ENCODE data around the gene DDX42.
A peak's percentile ranks its signal among the peaks of the same experiment; 100 is the strongest.

Gene DDX42

DNA sequence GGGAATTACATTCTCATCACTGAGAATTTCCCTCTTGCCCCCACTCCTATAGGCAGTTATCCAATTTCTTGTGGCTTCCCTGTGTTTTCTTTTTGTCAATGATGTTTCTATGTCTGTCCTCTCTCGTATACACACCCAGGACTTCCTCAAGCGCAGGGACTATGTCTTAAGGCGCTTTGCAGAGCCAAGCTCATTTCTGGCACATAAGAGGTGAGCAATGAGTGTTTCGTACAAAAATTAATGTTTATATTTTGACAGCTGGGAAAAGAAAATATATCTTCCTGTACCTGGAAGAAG, 947 bp downstream of the DDX42 start:
- in situ Hi-C loops (cut with HindIII; ENCODE audit: low sequenced_read_pairs): no loop called here
- DNase-seq (ENCODE audit: low read depth): no peak
- TF ChIP-seq, protein P1, sequence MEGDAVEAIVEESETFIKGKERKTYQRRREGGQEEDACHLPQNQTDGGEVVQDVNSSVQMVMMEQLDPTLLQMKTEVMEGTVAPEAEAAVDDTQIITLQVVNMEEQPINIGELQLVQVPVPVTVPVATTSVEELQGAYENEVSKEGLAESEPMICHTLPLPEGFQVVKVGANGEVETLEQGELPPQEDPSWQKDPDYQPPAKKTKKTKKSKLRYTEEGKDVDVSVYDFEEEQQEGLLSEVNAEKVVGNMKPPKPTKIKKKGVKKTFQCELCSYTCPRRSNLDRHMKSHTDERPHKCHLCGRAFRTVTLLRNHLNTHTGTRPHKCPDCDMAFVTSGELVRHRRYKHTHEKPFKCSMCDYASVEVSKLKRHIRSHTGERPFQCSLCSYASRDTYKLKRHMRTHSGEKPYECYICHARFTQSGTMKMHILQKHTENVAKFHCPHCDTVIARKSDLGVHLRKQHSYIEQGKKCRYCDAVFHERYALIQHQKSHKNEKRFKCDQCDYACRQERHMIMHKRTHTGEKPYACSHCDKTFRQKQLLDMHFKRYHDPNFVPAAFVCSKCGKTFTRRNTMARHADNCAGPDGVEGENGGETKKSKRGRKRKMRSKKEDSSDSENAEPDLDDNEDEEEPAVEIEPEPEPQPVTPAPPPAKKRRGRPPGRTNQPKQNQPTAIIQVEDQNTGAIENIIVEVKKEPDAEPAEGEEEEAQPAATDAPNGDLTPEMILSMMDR (IDR thresholded peaks at IDR 0.05; ENCODE audit: low read depth, low read length, missing control alignments): no peak

GRCh38 chr17:63775420-63775819, 1.4 kb downstream of the DDX42 start:
- in situ Hi-C loops (cut with HindIII; ENCODE audit: low sequenced_read_pairs): no loop called here
- H3K4me3 ChIP-seq (ENCODE audit: low read depth, low read length): peak overlapping the region; percentile 82
- TF ChIP-seq, protein P1 (IDR thresholded peaks at IDR 0.05; ENCODE audit: low read depth, low read length, missing control alignments): no peak
- no peak for DNase-seq (ENCODE audit: low read depth)

More for the DNA sequence above, 947 bp downstream of the DDX42 start:
- H3K4me3 ChIP-seq (ENCODE audit: low read depth, low read length): peak overlapping the region; percentile 82

DNA sequence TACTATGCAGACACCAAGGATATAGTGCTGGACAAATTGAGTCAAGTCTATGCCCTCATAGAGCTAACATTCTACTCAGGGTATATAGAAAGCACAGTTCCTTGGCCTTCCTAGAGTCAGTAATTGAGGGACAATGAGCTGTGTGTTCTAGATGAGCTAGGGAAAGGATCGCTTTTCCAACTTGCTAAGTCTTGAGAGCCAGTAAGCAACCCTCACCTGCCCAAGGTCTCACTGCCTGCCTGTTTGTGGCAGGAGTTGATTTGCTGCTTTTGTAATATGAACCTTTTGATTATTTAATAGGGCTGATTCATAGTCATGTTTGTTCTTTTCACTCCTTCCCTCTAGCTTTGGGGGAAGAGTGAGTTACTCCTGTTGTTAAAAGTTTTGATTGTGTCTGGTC, 6.5 kb downstream of the DDX42 start:
- in situ Hi-C loops (cut with HindIII; ENCODE audit: low sequenced_read_pairs): no loop called here
- TF ChIP-seq, protein P1 (IDR thresholded peaks at IDR 0.05; ENCODE audit: low read depth, low read length, missing control alignments): no peak
- H3K4me3 ChIP-seq (ENCODE audit: low read depth, low read length): no peak overlapping the region
- no peak for DNase-seq (ENCODE audit: low read depth)

DNA sequence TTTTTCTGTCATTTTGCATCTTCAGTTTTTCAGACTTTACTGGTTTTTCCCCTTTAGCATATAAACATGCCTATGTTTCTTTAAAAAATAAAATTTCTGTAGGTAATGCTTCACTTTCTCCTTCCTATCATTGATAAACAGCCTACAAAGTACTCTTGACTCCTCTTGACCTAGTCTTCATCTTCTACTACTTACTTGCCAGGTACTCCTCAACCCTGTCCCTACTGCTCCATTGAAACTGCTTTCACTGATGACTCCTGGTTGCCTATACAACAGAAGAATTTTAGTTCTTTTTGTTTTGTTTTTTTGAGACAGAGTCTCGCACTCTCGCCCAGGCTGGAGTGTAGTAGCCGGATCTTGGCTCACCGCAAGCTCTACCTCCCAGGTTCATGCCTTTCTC, 7.0 kb downstream of the DDX42 start:
- in situ Hi-C loops (cut with HindIII; ENCODE audit: low sequenced_read_pairs): no loop called here
- no peak for DNase-seq (ENCODE audit: low read depth)
- no peak overlapping the region for H3K4me3 ChIP-seq (ENCODE audit: low read depth, low read length)
- TF ChIP-seq, protein P1 (IDR thresholded peaks at IDR 0.05; ENCODE audit: low read depth, low read length, missing control alignments): no peak

GRCh38 chr17:63783522-63783921, 9.6 kb downstream of the DDX42 start:
- in situ Hi-C loops (cut with HindIII; ENCODE audit: low sequenced_read_pairs): no loop called here
- DNase-seq (ENCODE audit: low read depth): no peak
- TF ChIP-seq, protein P1 (IDR thresholded peaks at IDR 0.05; ENCODE audit: low read depth, low read length, missing control alignments): no peak
- no peak overlapping the region for H3K4me3 ChIP-seq (ENCODE audit: low read depth, low read length)

GRCh38 chr17:63785556-63785955, 11.6 kb downstream of the DDX42 start:
- in situ Hi-C loops (cut with HindIII; ENCODE audit: low sequenced_read_pairs): no loop called here
- no peak overlapping the region for H3K4me3 ChIP-seq (ENCODE audit: low read depth, low read length)
- DNase-seq (ENCODE audit: low read depth): peak; percentile 38
- TF ChIP-seq, protein P1 (IDR thresholded peaks at IDR 0.05; ENCODE audit: low read depth, low read length, missing control alignments): no peak

- no peak for DNase-seq (ENCODE audit: low read depth)
- TF ChIP-seq, protein P1 (IDR thresholded peaks at IDR 0.05; ENCODE audit: low read depth, low read length, missing control alignments): no peak
- in situ Hi-C loops (cut with HindIII; ENCODE audit: low sequenced_read_pairs): no loop called here
- H3K4me3 ChIP-seq (ENCODE audit: low read depth, low read length): no peak overlapping the region
These were observed 12.1 kb downstream of the DDX42 start for GRCh38 chr17:63786117-63786516.

Measured in astrocyte of the cerebellum (primary cell).